Endodermal cell (in vitro differentiated cells): ENCODE measurements around the gene SERINC2. TPM values are rescaled to one million over a fixed set of nuclear protein-coding genes. Genes with fewer than 3 reads are reported as not detected.
A peak's percentile ranks its signal among the peaks of the same experiment; 100 is the strongest.

Experiments
- DNase-seq: peaks from one replicate; pipeline ENCODE4 v3.0.0-alpha.2; 2017
- H3K27ac ChIP-seq: 2 replicates; pipeline ENCODE4 v1.5.1; 2013; ENCODE audit warnings: mild to moderate bottlenecking, low read depth, low read length, moderate library complexity
- H3K27me3 ChIP-seq: 2 replicates; pipeline ENCODE4 v1.6.1; 2013; ENCODE audit warnings: mild to moderate bottlenecking, low read length, moderate library complexity; ENCODE audit not compliant: insufficient read depth, control insufficient read depth, poor library complexity, severe bottlenecking
- H3K36me3 ChIP-seq: 2 replicates; pipeline ENCODE4 v1.7.0; 2013; ENCODE audit warnings: mild to moderate bottlenecking, low read length, moderate library complexity; ENCODE audit not compliant: control insufficient read depth, insufficient read depth
- H3K4me1 ChIP-seq: one replicate; pipeline ENCODE4 v1.7.0; 2013; ENCODE audit warnings: low read length; ENCODE audit not compliant: control insufficient read depth, insufficient read depth
- H3K4me3 ChIP-seq: 2 replicates; pipeline ENCODE4 v1.5.1; 2013; ENCODE audit warnings: mild to moderate bottlenecking, low read length, moderate library complexity
- H3K9ac ChIP-seq: 2 replicates; pipeline ENCODE4 v1.6.1; 2013; ENCODE audit warnings: mild to moderate bottlenecking, low read length, moderate library complexity; ENCODE audit not compliant: poor library complexity, severe bottlenecking; ENCODE audit errors: extremely low read depth
- H3K9me3 ChIP-seq: 2 replicates; pipeline ENCODE4 v1.6.1; 2013; ENCODE audit warnings: mild to moderate bottlenecking, low read length, moderate library complexity; ENCODE audit not compliant: control insufficient read depth
- H3K27ac Mint-ChIP-seq: 2 replicates; pipeline ENCODE4 v1.8.0; 2020; ENCODE audit warnings: mixed read lengths
- H3K27me3 Mint-ChIP-seq: 2 replicates; pipeline ENCODE4 v1.8.0; 2021; ENCODE audit warnings: mild to moderate bottlenecking, mixed read lengths; ENCODE audit not compliant: insufficient read depth
- H3K36me3 Mint-ChIP-seq: 2 replicates; pipeline ENCODE4 v1.8.0; 2020; ENCODE audit warnings: low read depth, mixed read lengths
- H3K4me1 Mint-ChIP-seq: 2 replicates; pipeline ENCODE4 v1.8.0; 2020; ENCODE audit warnings: mixed read lengths
- H3K4me3 Mint-ChIP-seq: 2 replicates; pipeline ENCODE4 v1.8.0; 2020; ENCODE audit warnings: mild to moderate bottlenecking, moderate library complexity, mixed read lengths
- H3K9me3 Mint-ChIP-seq: 2 replicates; pipeline ENCODE4 v1.8.0; 2020; ENCODE audit warnings: mild to moderate bottlenecking, mixed read lengths
- CTCF ChIP-seq: fragments of 200-600 bp; sonication (generic); conservative IDR thresholded peaks from 2 replicates; pipeline ENCODE4 v1.5.0; 2021; ENCODE audit warnings: antibody characterized with exemption, mild to moderate bottlenecking
- WGBS, 2 experiments: methylation state at CpG; one replicate each; pipeline versions ENCODE4 v1.1.5 to v1.1.7; 2013; ENCODE audit warnings: missing lambda C conversion rate in 2 of 2, mixed read lengths in 1 of 2; ENCODE audit not compliant: insufficient coverage in 1 of 2, insufficient read length in 1 of 2; 5-methylcytosine and 5-hydroxymethylcytosine counted together
- total RNA-seq, 2 donors: library from RNA; stranded (reverse); fragmentation: NEBNext Ultra II Directional in 1 of 2; extraction: Animal tissue kit (Norgen Biotek cat#: 25700) in 1 of 2; gene quantifications; 2 replicates in 1 of 2; 3 replicates in 1 of 2; pipeline ENCODE4 v1.2.1, GENCODE V29; 2021

The SERINC2 gene
- total RNA-seq, 2 donors from 2014 or later, result 25.9 to 35.1 TPM

- DNase-seq, result no peak
- H3K9ac ChIP-seq, result no peak overlapping the region
- H3K27me3 Mint-ChIP-seq, result peaks cover 28% of the 10 kb centered on the region
- peaks cover 23% of the 10 kb centered on the region for H3K9me3 Mint-ChIP-seq
- no peak overlapping the region for H3K27ac ChIP-seq
- no peak overlapping the region for H3K4me3 ChIP-seq
- H3K9me3 ChIP-seq, result peaks cover 25% of the 10 kb centered on the region
- H3K4me3 Mint-ChIP-seq, result no peak overlapping the region
- H3K27me3 ChIP-seq, result peaks cover 14% of the 10 kb centered on the region
- 77 to 87% methylated on average over 7 to 9 of the region's 9 CpGs for WGBS, 2 experiments
- no peaks in the 10 kb centered on the region for H3K36me3 Mint-ChIP-seq
- H3K4me1 Mint-ChIP-seq, result no peaks in the 10 kb centered on the region
- no peaks in the 10 kb centered on the region for H3K36me3 ChIP-seq
- no peak overlapping the region for H3K27ac Mint-ChIP-seq
- peak; percentile 36 for TF ChIP-seq CTCF
- no peaks in the 10 kb centered on the region for H3K4me1 ChIP-seq
Observed at GRCh38 chr1:31447210-31447609, 34.2 kb downstream of the SERINC2 start.

GRCh38 chr1:31453384-31454079, 40.5 kb downstream of the SERINC2 start:
- H3K27ac ChIP-seq, result no peak overlapping the region
- H3K27me3 ChIP-seq, result peaks cover 29% of the 10 kb centered on the region
- peak overlapping the region; percentile 23 for H3K4me3 ChIP-seq
- no peak overlapping the region for H3K4me3 Mint-ChIP-seq
- no peak overlapping the region for H3K27ac Mint-ChIP-seq
- peaks cover 51% of the 10 kb centered on the region for H3K27me3 Mint-ChIP-seq
- DNase-seq, result no peak
- peaks cover under 1% of the 10 kb centered on the region for H3K36me3 Mint-ChIP-seq
- TF ChIP-seq CTCF, result no peak
- no peaks in the 10 kb centered on the region for H3K4me1 Mint-ChIP-seq
- no peaks in the 10 kb centered on the region for H3K36me3 ChIP-seq
- H3K9me3 Mint-ChIP-seq, result peaks cover 50% of the 10 kb centered on the region
- WGBS, 2 experiments, result 77% methylated on average over 6 to 8 of the region's 8 CpGs
- no peaks in the 10 kb centered on the region for H3K4me1 ChIP-seq
- H3K9me3 ChIP-seq, result peaks cover 52% of the 10 kb centered on the region
- H3K9ac ChIP-seq, result no peak overlapping the region

DNA sequence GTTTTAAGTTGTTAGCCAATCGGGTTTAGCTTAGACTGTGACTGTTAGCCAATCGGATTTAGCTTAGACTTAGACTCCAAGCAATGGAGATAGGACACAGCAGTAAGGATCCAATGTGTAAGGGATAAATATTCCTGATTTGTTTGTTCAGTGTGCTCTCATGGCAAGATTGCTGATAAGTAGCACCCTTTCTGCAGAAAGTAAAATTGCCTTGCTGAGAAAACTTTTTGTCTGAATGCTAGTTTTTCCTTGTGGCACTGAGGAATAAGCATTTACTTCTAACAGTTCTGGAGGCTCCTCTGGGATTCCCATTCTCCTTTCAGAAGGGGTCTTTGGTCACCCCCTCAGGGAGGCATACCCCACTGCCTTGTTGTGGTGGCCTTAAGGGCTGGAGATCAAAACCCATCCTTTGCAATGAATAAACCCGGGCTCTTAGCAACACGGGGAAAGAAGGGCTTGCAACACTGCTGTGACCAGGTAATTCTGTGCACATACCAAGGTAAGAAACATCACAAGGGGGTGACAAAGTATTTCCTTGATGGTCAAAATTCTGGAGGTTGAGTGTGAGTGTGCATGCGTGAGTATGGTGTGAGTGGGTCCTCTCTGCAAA, 45.4 kb downstream of the SERINC2 start:
- TF ChIP-seq CTCF, result no peak
- Mint-ChIP-seq H3K9me3 (peaks cover 36% of the 10 kb centered on the region), H3K36me3 (peaks cover 3% of the 10 kb centered on the region), H3K4me3 (no peak overlapping the region), H3K4me1 (no peaks in the 10 kb centered on the region), H3K27ac (no peak overlapping the region), H3K27me3 (peaks cover 30% of the 10 kb centered on the region)
- Histone ChIP-seq H3K4me1 (no peaks in the 10 kb centered on the region), H3K27ac (no peak overlapping the region), H3K27me3 (peaks cover 15% of the 10 kb centered on the region), H3K4me3 (peak overlapping the region; percentile 19), H3K36me3 (no peaks in the 10 kb centered on the region), H3K9me3 (peaks cover 57% of the 10 kb centered on the region), H3K9ac (no peak overlapping the region)
- WGBS, 2 experiments, result 92 to 94% methylated on average over 5 of the region's 5 CpGs
- no peak for DNase-seq
